Activated CD4-positive, alpha-beta T cell treated with anti-CD3 and anti-CD28 coated beads for 4 hours (primary cell): ENCODE results near the gene PDIA5.

Experiments used
- DNase-seq, 2 donors: peaks; one replicate each; pipeline ENCODE4 v3.0.0-alpha.2; 2020

Gene PDIA5

DNA sequence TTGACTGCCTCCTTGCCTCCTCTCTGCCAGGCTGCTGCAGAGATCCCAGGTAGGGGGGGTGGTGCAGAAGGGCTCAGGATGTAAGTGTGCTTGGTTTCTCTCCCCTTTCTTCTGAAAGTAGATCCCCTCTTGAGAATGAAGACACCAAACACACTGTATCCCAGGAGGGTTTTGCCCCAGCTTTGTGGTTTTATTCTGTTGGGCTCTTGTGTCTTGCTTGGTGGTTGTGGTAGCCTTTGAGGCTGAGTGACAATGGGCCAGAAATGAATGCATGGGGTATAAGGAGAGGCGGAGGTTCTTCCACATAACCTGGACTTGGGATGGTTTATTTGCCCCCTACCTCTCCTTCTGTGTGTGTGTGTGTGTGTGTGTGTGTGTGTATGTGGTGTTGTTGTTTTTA lies 5.7 kb downstream of the PDIA5 start:
- DNase-seq, result no peak

DNA sequence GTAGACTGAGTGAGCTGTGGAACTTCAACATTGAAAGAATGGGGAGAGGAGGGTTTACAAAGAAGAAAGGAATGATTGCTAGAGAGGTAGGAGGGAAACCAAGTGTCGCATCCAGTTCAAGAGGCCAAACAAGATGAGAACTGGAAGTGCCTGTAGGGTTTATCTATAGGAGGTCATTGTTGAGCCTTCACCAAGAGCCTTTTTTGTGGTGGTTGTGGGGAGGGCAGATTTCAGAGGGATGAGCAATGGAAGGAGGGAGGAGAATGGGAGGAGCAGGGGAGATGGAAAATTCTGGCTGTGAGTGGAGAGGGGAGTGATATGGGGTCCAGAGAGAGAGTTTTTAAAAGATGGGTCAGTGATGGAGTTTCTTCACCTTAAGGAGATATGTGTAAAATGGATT lies 8.5 kb downstream of the PDIA5 start:
- no peak for DNase-seq

DNA sequence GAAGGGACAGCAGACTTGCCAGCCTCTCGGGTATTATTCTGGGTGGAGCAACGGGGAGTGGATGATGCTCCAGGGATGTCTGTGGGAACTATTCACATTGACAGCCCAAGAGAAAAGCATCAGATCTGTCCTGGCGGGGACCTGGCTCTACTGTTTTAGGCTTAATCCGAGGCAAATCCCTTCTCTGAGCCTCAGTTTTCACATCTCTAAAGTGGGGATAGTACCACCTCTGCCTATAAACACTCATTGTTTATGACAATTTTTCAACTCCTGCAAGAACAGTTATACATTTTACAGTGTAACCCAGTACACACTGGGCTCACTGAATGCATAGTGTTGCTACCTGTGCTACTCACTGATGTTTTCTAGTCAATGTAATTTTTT lies 9.3 kb downstream of the PDIA5 start:
- DNase-seq, result no peak

DNA sequence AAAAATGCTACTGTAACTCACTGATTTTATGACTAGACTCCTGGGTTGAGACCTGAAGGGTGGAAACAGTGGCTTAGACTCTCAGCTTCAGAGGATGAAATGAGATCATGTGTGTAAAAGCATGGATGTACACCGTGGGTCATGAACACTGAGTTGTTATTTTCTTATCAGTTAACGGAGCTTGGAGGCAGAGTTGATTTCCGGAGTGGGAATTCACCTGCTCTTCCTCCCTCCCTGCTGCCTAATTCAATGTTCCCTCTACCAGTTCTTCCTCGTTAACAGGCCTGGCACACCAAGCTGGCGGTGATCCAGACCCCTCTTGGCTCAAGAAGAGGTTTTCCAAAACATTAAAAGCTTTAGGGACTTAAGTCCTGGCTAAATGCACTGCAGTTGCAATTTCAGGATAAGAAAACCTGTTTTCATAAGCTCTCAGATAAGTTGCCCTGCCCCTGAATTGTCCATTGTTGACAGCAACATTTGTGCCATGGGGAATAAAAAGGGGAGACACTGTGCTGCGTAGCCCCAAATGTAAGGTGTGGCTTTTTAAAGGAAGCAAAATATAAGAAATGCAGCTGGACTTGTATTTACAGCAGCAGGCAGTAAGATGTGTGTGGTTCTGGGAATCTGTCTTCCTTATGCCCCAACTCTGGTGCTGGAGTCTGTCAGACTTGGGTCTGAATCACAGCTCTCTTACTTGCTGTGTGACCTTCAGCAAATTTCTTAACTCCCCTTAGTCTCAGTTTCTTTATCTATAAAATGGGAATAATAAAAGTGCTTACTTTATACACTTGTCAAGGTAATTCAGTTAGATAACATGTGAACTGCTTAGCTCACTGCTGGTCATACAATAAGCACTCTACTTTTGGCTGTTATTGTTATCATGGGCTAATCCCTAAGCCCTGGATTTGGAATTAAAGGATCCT lies 9.9 kb downstream of the PDIA5 start:
- DNase-seq, result no peak

DNA sequence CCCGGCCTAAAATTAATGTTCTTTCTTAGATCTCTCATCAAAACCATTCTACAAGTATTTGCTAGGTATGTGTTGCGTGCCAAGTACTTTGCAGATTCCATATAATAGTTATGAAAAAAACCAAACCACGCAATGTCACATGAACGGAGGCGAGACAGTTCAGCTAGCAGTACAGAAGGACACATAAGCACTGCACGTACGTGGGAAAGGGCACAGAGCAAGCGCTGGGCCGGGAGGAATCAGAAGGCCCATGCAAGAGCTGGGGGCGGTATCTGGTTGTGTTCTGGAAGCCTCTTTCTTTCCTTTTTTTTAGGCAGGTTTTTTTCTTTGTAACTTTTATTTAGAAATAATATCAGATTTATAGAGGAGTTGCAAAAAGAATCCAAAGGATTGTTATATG lies 11.3 kb downstream of the PDIA5 start:
- DNase-seq, result no peak

DNA sequence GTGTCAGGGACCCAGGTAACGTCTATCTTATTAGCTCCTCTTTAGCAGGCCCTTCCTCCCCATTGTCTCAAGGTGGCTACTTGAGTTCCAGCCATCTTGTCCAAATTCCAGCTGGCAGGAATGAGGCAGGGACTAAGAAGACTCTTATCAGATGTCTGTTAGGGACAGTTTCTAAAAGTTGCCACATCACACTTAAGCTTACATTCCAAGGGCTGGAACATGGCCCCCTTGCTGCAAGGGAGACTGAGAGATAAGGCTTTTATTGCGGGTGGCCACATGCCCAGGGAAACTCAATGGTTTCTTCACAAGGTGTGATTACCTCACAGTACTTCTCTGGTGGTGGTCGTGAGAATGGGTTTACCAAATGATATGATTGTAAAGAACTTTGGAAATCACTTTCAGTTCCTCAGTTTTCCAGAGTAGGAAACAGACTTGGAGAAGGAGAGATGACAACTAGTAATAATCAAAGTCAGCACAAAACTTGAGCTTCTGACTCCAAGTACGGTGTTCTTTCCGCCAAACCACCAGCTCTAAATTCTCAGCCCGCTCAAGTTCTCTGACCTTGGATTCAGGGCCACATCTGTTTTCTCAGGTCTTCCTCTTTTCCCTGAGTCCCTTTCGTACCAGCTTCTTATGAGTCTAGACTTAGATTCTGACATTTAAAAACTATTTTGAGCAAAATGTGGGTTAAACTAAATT lies 14.2 kb downstream of the PDIA5 start:
- DNase-seq, result no peak

DNA sequence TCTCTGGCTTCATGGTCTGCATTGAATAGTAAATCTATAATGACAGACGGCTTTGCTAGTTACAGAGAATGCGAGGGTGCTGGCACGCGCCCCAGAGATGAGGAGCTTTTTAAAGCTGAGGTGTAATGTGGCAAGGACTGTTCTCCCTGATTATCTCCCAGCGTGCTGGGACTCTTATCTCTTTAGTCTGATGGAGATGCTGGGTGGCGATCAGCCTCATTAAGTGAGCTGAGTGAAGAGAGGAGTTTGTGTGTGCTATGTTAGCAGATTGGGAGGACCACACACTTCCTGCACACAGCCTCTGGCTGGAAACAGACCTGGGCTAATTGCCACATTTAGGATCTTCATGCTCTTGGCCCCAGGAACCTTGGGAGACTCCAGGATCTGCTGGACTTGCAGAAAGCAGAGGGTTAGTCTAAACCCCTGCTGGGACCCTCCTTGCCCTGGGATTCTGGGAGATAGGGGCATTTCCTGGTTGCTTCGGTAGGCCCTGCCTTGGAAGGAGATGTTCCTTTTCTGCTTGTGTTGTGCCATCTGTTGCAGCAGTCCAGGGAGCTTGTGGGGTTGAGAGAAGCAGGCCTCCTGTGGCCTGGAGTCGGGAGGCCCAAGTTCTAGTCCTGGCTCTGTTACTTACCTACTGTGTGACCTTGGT lies 15.0 kb downstream of the PDIA5 start:
- DNase-seq, result no peak

DNA sequence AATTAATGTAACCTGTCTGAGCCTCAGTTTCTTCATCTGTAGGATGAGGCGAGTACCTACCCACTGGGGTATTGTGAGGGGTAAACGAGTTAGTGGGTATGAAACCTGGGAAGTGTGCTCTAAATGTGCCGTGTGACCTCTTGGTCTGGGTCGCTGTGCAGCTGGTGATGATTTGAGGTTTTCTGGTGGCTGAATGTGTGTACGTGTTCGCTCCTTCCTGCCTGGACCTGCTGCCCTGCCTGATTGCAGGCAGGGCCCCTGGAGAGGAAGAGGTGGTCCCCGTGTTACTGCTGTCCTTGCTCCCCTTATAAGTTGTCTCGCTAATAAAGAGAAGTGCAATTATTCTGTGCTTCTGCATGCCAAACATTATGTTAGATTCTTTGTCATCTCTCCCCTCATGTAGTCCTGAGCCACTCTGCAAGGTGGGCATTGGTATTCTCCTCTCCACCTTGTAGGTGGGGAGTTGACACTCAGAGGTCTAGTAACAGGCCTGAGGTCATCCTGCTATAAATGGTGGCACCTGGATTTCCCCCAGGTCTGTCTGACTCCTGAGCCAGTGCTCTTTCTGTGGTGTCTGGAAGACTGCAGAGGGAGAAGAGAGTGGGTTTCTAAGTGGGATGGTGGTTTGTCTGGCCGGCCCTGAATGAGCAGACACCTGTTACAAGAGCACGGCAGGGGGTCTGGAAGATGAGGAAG lies 15.7 kb downstream of the PDIA5 start:
- DNase-seq, result no peak

DNA sequence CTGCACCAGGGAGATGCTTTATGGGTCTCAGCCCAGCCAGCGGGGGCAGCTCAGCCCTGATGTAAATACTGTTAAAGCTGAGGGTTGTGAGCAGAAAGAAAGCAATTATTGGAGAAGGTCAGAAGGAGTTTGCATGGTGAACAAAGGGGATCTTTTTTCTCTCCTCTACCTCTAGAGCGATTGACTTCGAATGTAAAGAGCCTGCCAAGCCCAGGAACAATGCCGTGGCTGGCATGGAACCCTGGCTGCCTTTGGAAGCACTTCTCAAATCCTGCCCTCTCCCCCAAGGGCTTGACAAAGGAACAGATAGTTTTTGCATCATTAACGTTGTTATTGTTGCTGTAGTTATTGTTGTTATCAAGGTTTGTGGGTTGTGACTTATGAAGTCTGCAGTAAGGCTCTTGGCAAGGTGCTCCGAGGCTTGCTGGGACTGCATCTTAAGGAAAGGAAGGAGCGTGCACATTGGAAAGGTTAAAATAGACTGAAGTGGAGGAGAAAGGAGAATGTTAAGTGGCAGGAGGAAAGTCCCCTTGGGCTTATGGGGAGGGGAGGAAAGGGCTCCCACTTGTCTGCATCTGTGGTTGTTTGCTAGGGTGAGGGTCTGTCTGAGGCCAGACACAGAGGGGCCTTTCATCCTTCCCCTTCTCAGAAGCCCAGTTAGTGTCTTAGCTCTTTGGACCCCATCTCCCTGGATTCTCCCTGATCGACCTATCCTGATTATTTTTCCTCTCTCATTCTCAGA lies 16.7 kb downstream of the PDIA5 start:
- no peak for DNase-seq

DNA sequence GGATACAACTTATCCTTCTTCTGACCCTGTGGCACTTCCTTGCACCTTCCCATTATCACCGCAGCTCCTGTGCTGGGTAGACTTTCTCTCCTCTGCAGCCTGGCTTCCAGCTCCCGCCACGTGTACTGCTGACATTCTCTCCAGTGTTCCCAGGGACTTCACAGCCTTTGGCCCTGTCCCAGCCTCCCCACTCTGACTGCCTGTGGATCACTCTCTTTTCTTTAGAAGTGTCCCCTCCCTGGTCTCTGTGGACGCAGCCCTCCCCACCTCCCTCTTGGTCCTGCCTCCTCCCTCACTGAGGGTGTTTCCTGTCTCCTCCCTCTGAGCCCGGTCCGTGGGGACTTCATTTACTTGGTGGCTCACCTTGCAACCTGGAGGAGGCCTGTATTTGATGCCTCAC lies 17.4 kb downstream of the PDIA5 start:
- no peak for DNase-seq

DNA sequence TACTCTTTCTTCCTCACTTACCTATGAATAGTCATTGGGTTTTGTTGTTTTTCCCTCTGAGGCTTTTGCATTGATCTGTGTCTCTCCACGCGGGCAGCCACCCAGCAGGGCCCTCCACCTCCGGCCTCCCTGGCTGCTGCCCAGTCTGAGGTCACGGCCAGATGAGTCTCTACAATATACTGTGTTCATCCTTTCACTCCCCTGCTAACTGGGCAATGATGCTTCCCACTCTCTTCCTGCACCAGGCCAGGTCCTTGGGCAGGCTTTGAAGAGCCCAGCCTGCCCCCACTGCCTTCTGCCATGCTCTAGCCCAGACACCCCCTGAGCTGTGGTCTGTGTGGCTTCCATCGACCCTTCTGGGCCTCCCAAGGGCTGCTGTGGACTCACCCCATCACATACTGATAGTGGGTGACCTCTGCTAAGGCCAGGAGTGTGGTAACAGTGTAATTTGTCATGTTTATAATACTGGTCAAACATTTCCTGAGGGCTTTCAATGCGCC lies 18.0 kb downstream of the PDIA5 start:
- DNase-seq, result no peak

DNA sequence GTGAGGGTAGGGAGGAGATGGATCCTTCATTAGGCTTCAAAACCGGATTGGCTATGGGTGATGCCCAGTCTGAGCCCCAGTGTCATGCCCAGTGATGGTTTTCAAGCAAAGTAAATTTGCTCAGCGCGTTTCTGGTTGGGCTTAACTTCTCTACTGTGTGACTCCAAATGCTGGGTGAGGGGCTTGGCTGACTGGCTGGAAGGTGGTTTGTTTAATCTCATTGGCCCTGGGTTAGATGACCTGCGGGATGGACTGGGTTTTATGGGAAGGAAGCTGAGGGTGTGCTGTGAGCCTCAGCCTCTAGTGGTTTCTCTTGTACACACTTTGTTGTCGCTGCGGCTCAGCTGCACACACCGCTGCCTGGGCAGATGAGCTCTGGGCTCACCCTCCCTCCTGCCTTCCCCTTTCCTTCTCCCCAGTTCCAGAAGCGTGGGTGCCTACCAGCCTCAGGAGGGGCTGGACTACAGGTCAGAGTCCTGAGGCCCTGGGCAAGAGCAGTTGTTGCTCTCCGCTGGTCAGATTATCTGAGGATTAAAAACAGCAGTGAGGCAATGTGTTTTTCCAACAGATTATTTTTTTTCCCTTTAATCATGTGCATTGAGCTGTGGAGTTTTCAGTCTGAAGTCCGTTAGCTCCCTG lies 18.6 kb downstream of the PDIA5 start:
- no peak for DNase-seq

DNA sequence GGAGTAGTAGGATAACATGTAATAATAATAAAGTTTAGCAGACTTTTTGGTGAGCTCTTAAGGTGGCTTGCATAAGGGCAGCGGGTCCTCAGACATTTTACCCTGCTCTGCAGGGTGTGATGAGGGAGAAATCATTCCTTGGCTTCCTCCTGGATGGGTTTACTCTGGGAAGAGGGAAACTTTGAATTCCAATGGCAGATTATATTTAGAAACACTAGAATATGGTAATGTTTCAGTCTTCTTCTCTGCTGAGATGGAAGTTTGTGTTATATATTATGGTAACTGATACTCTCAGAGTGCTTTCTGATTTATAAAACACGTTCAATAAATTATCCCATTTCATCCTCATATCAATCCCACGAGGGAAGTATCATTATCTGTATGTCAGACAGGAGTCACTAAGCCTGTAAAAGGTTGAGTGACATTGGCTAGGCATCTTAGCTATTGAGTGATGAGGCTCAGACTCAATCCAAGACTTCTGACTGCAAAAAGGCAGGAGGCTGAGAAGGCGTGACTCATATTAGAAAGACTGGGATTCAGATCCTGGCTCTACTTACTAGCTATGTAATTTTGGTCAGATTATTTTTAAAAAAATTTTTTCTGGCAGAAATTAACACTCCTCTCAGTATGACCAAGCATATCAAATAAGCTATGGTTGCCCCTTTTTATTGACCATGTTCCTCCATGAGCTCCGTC lies 19.3 kb downstream of the PDIA5 start:
- DNase-seq, result no peak

DNA sequence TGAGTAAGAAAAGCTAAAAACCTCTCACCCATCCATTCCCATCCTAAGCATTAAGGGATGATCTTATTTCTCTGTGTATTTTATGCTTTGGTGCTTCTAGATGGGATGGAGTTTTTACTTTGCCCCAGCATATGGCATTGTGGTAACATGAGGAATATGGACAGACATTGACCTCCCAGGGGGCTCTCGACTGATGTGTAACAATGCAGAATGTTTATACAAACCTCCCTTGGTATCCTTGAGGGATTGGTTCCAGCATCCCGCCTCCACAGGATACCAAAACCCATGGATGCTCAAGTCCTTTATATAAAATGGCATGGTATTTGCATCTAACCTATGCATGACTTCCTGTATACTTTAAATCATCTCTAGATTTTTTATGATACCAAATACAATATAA lies 21.6 kb downstream of the PDIA5 start:
- no peak for DNase-seq

DNA sequence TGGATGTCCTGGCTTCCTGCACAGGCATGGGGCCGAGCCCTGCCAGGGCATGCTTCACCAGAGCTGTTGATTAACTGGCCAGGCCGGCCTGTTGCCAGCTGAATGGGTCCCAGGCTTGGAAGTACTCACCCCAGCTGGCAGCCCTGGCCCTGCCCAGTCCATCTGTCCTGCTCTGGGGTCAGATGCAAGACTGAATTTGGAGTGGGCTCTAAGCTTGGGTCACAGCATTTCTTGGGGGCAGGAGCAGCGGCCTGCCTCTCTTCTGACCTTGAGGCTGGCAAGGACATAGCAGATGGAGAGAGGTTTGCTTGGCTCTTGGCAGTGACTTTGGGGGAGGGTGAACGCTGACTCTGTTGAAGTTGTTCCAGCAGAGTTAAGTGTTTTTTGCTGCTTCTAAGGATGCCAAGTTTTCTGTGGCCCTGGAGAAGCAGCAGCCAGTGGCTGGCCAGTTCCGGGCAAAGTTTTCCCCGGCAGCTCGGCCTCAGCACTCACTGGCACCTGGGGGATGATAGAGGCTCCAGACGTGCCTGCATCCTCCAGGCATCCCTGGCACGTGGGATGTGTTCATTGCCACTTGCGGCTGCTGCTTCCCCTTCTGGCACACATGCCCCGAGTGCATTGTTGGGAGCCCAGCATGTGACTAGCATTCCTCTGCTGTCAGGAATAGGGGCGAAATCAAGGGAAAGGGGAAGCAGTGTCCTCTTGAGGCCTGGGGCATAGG lies 22.9 kb downstream of the PDIA5 start:
- no peak for DNase-seq

DNA sequence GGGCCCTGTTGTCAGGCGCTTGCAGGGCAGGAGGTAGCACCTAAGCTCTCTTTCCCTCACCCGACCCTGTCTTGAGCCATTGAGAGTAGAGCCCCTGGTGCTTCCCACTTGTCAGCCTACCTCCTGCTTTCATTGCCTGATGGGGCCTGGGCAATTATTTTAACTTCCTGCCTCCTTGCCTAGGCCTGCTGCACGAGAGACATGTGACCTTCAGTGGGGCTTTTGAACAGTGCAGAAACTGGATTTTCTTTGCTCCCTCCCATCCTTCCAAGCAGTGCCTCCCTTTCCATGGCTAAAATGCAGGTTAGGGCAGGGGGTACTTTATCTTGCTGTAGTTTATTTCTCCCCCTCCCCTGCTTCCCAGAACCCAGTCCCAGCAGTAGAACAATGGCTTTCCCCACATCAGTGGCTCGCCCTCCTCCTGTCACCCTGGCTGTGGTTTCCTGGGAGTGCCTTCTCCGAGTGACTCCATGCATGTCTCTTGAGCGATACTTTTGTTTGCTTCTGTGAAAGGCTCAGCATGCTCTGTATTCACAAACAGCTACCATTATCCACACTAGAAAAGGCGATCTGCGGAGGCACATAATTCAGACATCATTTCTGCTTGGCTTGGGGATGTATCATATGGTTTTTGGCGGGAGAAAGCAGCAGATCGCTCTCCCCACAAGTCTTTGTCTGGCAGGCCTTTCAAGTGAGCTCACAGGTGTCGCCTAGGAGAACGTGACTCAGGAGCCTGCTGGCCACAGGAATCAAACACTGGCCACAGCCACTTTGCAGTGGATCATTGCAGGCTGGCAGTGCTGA lies 24.1 kb downstream of the PDIA5 start:
- DNase-seq, result no peak

DNA sequence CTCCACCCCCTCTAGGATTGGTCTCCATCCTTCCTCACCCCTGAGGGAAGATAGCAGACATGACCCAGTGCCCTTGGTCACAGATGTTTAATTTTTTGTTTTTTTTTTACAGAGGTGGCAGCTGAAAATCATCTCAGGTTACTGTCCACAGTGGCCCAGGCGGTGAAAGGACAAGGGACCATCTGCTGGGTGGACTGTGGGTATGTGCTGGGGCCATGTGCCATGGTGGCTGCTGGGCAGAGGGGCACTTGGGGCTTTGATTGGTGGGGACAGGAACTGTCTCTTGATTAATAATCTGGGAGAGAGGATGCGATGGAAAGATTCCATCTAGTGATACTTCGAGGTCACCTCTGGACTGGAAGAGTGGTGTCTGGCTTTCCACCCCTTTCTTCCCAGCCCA lies 25.4 kb downstream of the PDIA5 start:
- DNase-seq, result no peak

DNA sequence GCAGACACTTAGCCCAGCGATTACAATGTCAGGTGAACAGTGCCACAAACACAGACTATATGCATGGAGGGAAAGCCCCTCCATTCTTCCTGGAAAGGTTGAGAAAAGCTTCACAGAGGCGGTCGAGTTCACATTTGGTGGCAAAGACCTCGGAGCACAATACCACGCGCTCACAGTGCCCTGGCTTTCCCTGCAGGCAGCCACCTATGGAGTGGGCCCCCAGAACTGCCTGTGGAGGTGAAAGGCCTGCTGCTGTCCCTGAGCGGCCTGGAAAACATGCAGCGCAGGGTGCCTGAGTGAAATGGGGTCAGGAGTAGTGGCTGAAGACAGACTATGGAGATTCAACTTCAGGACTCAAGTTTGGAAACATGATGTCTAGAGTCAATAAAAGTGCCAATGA lies 26.9 kb downstream of the PDIA5 start:
- DNase-seq, result no peak

DNA sequence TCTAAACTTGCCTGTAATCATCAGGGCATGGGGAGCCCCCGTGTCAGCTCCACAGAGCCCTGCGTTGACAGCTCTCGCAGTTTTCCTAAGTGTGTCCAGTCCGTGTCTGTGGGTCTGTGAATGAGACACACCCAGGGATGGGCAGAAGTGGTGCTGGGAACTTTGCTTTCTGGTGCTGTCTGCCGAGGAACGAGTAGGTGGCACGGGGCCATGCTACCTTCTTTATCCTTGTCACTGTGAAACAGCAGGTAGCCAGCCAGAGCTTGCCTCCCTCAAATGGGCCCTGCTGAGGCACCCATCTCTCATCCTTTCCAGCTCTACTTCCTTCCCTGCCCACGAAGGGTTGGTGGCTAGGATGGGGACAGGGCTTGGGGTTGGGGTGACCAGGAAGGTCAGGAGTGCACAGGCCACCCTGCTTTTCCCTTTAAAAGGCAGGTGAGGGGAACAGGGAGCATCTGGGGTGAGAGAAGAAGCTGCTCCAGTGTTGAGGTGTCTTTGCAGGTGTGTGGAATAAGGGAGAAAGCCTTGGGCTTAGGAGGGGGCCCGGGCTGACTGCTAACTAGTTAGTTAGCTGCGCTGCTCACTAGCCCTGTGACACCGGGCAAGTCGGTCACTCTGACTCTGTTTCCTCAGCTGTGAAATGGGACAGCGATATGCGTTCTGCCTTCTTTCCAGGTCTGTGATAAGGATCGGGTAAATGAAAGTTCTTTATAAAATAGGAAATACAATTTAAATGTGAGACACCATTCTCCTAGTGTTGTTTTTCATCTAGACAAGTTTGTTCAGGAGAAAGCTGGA lies 27.9 kb downstream of the PDIA5 start:
- no peak for DNase-seq
